HG02623 (cell line): Measurements from ENCODE around the gene STAT5A.
"Not testable (repeated sequence)": the region's sequence is repeated elsewhere in the genome, so short reads cannot be mapped to it uniquely, and the experiment has no call there.

ENCODE experiments used
- ATAC-seq: cut with Tn5 transposase; IDR thresholded peaks from one replicate; pipeline ENCODE4 v1.9.1; 2021; ENCODE audit warnings: moderate library complexity; ENCODE audit not compliant: unreplicated experiment

STAT5A gene

DNA sequence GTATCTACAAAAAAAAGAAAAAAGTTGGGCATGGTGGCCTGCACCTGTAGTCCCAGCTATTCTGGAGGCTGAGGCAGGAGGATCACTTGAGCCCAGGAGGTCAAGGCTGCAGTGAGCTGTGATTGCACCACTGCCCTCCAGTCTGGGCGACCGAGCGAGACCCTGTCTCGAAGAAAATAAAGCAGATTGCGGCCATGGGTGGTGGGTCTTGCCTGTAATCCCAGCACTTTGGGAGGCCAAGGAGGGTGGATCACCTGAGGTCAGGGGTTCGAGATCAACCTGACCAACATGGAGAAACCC lies 16.7 kb downstream of the STAT5A start:
- not testable (repeated sequence) for ATAC-seq

DNA sequence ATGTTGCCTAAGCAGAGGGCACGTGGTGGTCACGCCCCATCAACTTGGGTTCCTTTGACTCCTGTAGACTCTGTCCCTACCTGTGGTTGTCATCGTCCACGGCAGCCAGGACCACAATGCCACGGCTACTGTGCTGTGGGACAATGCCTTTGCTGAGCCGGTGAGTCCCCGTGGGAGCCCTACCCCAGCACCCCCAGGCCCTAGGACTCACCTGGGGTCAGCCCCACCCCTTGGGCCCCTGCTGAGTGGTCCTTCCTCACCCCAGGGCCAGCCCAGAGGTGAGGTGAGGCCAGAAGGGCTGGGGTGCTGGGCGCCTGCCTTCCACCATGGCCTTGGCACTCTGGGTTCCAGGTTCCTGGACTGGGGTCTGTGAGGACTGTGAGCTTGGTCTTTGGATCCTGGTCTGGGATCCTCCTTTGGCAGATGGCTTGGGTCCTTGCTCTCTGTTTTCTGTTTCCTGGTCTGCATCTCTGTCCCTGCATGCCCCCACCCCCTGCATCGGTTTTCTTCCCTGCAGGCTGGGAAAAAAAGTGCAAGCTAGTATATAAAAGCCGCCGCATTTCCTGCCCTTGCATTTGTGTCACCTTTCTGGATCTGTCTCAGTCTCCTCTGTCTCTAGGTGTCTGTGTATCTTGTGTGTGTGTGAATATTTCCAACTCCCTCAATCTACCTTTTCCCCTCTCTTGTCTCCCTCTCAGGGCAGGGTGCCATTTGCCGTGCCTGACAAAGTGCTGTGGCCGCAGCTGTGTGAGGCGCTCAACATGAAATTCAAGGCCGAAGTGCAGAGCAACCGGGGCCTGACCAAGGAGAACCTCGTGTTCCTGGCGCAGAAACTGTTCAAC lies 17.5 kb downstream of the STAT5A start:
- no peak for ATAC-seq

DNA sequence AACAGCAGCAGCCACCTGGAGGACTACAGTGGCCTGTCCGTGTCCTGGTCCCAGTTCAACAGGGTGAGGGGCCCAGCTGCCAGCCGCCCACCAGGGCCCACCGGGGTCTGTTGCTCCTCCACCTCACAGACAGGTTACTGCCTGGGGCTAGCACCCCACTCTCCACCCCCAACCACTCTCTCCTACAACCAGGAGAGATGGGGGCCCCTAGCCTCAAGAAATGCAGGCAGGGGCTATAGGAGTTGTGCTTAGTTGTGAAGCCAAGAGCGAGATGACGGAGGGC lies 18.0 kb downstream of the STAT5A start:
- ATAC-seq = no peak

DNA sequence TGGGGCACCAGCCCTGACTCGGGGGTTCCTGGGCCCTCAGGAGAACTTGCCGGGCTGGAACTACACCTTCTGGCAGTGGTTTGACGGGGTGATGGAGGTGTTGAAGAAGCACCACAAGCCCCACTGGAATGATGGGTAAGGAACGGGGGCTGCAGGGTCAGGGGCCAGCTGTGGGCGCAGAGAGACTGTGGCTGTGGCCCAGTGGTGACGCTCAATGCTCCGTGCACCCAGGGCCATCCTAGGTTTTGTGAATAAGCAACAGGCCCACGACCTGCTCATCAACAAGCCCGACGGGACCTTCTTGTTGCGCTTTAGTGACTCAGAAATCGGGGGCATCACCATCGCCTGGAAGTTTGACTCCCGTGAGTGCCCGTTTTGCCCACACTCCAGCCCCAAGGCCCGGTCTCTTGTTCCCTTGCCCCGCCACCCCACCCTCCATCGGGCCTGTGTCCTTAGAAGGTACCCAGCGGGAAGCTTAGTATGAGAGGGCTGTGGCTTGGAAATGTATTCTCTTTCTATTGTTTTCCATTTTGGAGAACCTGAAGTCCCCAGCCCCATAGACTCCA lies 19.1 kb downstream of the STAT5A start:
- no peak for ATAC-seq

DNA sequence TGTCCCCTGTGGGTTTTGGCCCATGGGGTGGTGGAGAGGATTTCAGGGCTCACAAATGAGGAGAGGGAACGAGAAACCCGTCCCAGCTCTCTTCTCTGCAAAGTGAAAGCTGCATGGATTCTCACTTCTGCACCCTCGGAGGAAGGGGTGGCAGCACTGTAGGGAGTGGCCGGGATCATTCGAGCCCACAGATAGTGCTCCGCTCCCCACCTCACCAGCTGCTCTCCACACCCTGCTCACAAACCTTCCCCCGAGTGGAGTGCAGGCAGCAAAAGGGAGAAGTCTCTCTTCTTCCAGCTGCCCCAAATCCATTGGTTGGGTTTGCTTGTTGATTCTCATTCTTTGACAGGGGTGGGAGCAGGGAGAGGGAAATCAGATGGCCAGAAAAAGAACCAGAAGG lies 20.1 kb downstream of the STAT5A start:
- no peak for ATAC-seq

DNA sequence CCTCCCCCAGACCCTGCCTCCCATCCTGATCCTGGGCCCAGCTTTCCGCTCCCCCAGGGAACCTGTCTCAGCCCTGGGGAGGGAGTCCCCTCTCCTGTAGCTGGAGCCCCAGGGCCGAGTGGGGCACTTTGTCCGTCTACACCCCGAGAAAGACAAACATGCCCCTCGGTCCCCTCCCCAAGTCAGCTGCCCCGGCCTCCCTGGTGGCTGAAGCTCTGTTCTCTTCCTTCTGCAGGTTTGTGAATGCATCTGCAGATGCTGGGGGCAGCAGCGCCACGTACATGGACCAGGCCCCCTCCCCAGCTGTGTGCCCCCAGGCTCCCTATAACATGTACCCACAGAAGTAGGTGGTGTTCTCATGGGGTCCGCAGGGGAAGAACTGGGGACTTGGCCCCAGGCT lies 20.8 kb downstream of the STAT5A start:
- no peak for ATAC-seq

DNA sequence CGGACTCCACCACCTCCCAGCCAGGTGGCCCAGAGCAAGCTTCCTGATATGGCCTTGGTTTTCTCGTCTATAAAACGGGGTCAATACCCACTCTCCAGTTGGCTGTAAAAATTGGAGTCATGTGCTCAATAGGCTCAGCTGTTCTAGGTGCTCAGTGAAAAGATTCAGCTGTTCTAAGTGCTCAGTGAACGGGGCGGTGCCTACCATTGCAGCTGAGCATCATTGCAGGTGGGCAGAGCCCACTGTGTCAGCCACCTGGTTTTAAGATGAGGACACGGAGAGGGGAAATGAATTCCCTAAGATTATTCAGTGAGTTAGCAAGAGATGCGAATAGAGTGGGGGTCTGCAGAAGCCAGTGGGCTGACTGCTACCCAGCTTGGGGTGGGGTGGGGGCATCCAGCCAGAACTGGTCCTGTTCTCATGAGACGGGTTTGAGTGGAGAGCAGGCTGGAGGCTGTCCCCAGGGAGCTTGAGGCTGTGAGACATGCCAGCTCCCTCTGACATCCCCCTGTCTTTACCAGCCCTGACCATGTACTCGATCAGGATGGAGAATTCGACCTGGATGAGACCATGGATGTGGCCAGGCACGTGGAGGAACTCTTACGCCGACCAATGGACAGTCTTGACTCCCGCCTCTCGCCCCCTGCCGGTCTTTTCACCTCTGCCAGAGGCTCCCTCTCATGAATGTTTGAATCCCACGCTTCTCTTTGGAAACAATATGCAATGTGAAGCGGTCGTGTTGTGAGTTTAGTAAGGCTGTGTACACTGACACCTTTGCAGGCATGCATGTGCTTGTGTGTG lies 21.9 kb downstream of the STAT5A start:
- ATAC-seq = no peak

DNA sequence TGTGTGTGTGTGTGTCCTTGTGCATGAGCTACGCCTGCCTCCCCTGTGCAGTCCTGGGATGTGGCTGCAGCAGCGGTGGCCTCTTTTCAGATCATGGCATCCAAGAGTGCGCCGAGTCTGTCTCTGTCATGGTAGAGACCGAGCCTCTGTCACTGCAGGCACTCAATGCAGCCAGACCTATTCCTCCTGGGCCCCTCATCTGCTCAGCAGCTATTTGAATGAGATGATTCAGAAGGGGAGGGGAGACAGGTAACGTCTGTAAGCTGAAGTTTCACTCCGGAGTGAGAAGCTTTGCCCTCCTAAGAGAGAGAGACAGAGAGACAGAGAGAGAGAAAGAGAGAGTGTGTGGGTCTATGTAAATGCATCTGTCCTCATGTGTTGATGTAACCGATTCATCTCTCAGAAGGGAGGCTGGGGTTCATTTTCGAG lies 22.5 kb downstream of the STAT5A start:
- no peak for ATAC-seq

DNA sequence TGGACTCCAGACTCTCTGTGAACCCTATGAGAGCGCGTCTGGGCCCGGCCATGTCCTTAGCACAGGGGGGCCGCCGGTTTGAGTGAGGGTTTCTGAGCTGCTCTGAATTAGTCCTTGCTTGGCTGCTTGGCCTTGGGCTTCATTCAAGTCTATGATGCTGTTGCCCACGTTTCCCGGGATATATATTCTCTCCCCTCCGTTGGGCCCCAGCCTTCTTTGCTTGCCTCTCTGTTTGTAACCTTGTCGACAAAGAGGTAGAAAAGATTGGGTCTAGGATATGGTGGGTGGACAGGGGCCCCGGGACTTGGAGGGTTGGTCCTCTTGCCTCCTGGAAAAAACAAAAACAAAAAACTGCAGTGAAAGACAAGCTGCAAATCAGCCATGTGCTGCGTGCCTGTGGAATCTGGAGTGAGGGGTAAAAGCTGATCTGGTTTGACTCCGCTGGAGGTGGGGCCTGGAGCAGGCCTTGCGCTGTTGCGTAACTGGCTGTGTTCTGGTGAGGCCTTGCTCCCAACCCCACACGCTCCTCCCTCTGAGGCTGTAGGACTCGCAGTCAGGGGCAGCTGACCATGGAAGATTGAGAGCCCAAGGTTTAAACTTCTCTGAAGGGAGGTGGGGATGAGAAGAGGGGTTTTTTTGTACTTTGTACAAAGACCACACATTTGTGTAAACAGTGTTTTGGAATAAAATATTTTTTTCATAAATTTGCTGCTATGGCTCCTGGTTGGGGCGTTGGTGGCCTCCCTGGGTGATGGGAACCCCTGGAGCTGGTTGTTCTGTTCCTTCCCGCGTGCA lies 23.1 kb downstream of the STAT5A start:
- ATAC-seq = no peak

DNA sequence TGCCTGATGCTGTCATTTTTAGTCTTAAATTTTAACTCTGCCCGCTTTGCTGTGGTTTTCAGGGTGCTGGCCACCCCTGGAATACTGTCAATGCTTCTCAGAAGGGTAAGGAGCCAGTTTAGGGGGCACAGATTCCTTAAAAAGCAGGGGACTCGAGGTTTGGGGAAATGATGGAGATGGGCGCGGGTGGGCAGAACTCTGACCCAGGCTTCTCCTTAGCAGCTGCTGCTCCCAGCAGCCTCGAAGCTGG lies 23.7 kb downstream of the STAT5A start:
- no peak for ATAC-seq

DNA sequence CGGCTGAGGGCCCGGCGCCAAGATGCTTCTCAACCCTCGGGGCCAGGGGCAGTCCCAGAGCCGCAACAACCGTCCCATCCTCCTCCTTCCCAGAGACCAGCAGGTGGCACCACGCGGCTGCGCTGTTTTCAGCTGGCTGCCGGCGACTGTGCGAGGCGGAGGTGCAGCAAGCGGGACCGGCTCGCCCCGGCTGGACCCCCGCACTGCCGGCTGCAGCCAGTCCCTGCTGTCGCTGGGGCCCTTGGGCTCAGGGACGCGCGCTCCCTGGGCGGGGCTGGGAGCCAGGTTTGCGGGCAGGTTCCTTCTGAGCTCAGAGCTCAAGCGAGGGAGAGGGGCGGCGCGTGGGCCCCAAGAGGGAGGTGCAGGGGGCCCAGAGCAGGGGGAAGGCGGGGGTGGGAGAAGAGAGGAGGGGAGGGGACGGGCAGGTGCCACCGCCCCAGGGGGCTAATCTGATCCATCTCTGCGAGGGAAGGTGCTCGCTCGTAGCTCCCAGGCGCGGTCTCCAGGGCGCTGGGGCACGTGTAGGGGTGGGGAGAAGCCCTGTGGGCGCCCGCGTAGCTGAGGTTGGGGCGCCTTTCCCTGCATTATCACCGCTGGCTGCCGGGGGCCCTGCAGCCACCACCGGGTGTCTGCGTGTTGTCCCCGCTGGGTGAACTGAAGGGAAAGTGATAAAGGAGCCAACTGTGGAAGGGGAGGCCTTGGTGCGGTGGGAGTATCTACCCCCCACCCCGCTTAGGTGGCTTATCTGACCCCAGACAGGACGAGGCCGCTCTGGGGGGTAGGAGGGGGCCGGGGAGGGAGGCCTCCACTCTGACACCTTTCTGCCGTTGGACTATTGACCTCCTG lies 24.2 kb downstream of the STAT5A start:
- no peak for ATAC-seq

DNA sequence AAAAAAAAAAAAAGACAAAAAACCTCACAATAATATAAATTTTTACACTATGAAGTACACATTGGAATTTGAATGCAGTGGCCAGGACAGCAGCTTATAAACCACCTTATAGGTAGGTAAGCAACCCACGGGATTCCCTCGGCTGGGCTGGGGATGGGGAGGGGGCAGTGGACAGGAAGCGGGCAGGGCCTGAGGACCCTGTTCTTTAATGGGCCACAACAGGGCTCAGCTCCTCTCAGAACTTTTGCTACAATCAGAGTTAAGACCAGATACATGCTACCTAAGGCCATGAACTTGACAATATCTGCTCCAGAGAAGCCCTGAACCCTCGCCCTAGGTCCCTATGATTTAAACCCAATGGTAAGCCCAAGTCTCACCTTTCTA lies 25.1 kb downstream of the STAT5A start:
- ATAC-seq = no peak

DNA sequence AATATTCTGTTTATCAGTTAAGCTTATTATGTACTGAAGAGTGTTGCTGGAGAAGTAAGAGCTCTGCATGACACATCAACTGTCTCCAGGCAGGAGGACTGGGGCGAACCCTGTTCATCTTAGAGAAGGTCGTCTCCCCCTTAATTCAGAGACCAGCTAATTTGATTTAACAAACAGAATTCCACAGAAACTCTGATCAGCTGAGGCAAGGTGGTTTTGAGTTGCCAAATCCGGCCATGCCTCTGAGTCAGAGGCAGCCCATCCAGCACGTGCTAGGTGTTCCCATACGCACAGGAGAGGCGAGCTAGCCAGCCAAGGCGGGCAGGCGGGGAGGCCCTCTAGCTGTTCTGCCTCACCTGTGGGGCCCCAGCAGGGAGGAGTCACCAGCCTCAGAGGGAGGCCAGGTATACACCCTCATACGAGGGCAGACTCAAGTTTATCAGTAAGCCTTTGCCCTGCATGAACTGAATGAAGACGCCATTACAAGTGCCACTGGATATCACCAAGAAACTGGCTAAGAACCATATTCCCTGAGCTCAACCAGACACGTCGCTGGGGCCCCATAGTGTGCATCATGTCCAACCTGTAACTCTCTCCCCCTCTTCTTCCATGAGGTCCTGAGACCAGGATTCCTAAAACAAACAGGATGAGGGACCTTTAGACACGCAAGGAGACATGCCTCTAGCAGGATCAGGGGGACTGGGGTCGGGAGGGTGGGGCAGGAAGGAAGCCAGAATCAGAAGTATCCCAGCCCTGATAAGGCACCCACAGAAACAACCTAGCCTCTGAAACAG lies 25.7 kb downstream of the STAT5A start:
- ATAC-seq = no peak

DNA sequence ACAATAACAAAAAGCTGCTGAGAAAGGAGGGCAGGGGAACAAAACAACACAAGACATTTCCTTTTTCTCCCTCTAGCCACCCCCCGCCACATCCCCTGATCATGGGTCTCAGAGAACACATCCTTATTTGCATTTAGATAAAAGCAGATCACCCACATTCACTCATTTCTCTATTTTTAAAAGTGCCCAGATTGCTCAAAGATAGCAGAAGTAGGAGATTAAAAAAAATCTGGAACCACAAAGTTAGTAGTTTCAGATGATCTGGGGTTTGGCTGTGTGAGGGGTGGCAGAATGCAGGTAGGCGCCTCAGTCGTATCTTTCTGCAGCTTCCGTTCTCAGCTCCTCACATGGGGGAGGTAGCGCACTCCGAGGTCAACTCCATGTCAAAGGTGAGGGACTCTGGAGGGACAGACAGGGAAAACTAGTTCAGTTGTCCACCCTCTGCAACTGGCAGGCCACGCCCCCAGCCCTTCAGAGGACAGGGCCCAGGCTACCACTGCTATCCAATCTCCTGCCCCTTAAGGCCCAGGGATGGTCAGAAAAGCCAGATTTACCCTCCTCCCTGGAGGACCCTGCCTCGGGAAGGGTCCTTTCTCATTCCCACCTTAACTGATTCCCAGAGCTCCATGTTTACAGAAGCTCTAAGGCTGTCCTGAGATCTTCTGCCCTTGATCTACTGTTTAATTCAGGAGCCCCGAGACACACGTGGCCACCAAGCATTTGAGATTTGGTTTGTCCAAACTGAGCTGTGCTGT lies 27.3 kb downstream of the STAT5A start:
- no peak for ATAC-seq

DNA sequence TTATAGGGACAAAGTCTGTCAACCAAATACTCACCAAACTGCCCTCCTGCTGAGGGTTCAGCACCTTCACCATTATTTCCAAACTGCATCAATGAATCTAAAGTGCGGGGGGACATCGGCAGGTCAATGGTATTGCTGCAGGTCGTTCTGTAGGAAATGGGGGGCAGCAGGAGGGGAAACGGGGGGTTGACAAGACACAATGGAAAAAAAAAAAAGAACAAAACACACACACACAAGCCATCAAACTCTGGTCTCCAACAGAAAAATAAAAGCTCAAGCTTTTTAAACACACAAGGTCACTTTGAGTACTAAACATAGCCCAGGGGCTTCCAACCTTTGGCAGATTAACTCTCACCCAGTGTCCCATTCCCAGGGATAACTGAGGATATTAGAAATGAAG lies 28.5 kb downstream of the STAT5A start:
- ATAC-seq = no peak

DNA sequence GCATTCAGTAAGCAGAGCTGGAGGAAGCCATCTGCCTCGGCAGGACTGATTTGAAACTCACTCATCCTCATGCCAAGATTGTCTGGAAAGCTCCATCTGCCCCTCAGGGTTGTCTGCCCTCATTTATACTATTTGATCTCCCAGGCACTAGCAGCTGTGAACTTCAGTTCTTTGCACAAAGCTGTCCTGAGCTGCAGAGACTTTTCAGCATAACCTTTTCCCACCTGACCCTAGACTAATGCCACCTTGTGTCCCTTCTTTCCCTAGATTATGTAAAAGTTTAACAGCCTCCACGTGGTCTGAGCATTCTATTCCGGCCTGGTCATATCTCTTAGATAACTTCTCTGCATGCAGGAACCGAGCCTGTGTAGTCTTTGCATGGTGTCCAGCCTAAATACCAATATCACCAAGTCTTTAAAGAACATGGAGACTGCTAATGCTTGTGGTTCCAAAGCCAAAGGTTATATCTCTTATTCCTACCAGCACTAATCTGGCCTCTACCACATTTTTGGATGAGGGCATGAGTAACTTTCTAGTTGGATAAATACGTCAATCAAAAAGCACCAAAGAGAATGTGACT lies 29.1 kb downstream of the STAT5A start:
- no peak for ATAC-seq

DNA sequence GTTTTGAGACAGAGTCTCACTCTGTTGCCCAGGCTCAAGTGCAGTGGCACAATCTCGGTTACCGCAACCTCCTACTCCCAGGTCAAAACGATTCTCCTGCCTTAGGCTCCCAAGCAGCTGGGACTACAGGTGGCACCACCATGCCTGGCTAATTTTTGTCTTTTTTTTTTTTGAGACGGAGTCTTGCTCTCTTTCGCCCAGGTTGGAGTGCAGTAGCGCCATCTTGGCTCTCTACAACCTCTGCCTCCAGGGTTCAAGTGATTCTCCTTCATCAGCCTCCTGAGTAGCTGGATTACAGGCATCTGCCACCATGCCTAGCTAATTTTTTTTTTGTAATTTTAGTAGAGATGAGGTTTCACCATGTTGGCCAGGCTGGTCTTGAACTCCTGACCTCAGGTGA lies 29.7 kb downstream of the STAT5A start:
- ATAC-seq = not testable (repeated sequence)

DNA sequence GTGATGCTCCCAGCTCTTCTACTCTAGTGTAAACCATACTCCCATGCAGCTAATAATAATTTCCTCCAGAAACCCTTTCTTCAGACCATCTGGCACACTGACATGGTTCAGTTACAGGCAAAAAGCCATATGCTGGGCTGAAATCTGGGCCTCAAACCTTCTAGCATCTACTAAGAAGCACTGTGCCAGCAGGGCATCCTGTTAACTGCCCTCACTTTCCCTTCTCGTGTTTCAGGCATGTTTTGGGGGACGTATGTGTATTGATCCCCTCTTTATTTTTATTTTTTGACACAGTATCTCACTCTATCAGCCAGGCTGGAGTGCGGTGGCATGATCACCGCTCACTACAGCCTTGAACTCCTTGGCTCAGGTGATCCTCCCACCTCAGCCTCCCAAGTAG lies 33.3 kb downstream of the STAT5A start:
- ATAC-seq = no peak
